NCI-H345 (cell line): ENCODE data around the gene HMG20A.

Experiments
- DNase-seq: peaks from one replicate; lab custom pipeline; 2025; lab: John Stamatoyannopoulos, UW

The HMG20A gene

GRCh38 chr15:77478051-77478450, 57.4 kb downstream of the HMG20A start:
- no peak for DNase-seq

GRCh38 chr15:77479015-77479414, 58.3 kb downstream of the HMG20A start:
- no peak for DNase-seq

- no peak for DNase-seq
These were observed 60.4 kb downstream of the HMG20A start for GRCh38 chr15:77480859-77481633.

GRCh38 chr15:77481670-77482069, 61.0 kb downstream of the HMG20A start:
- no peak for DNase-seq

GRCh38 chr15:77482570-77482969, 61.9 kb downstream of the HMG20A start:
- no peak for DNase-seq

GRCh38 chr15:77483425-77484140, 62.9 kb downstream of the HMG20A start:
- no peak for DNase-seq

- no peak for DNase-seq
These were observed 64.3 kb downstream of the HMG20A start for GRCh38 chr15:77484994-77485393.

- no peak for DNase-seq
These were observed 66.1 kb downstream of the HMG20A start for GRCh38 chr15:77486542-77487468.

GRCh38 chr15:77487469-77487842, 66.8 kb downstream of the HMG20A start:
- no peak for DNase-seq

GRCh38 chr15:77487888-77488287, 67.2 kb downstream of the HMG20A start:
- no peak for DNase-seq

- no peak for DNase-seq
These were observed 69.0 kb downstream of the HMG20A start for GRCh38 chr15:77489647-77490046.

- no peak for DNase-seq
These were observed 72.7 kb downstream of the HMG20A start for GRCh38 chr15:77493324-77493907.

GRCh38 chr15:77494073-77494867, 73.6 kb downstream of the HMG20A start:
- DNase-seq: no peak

GRCh38 chr15:77494964-77495363, 74.3 kb downstream of the HMG20A start:
- DNase-seq: no peak

GRCh38 chr15:77495838-77496596, 75.3 kb downstream of the HMG20A start:
- DNase-seq: no peak

GRCh38 chr15:77496715-77497109, 76.0 kb downstream of the HMG20A start:
- peak; percentile 47 for DNase-seq

GRCh38 chr15:77497110-77497737, 76.5 kb downstream of the HMG20A start:
- DNase-seq: peak; percentile 55

- no peak for DNase-seq
These were observed 77.3 kb downstream of the HMG20A start for GRCh38 chr15:77497942-77498361.

- DNase-seq: no peak
These were observed 78.5 kb downstream of the HMG20A start for GRCh38 chr15:77499087-77499760.
